Activated CD8-positive, alpha-beta memory T cell treated with anti-CD3 and anti-CD28 coated beads for 4 hours (primary cell): Measurements from ENCODE around the gene ST3GAL3.

Experiments
- DNase-seq, 2 donors: peaks; one replicate each; pipeline ENCODE4 v3.0.0-alpha.2; 2020; ENCODE audit warnings: low read depth in 2 of 2

Gene ST3GAL3

DNA sequence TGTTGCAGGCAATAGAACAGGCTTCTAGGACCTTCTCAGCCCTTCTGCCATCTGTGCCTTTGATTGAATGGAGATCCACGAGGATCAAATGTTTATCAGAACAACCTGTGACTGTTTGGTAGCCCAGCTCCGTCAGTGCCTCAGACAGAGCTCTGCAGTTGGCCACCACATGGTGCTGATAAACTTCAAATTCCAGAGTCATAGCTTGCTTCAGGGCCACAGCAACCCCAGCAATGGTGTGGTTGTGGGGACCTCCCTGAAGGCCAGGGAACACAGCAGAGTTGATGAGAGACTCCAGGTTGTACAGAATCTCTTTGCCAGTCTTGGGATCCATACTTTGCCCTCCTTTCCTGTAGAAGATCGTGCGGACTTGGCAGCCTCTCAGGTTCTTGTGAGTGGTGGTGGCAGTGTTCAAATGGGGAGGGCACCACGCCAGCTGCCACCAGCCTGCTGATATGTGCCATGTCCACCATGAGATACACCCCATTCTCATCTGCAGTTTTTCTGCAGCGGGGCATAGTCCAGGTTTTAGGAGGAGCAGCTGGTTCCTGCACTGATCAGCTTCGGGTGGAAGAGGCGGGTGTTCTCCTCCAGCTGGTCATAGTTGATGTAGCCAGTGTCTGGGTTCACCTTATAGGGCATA lies 143.4 kb downstream of the ST3GAL3 start:
- DNase-seq = no peak

DNA sequence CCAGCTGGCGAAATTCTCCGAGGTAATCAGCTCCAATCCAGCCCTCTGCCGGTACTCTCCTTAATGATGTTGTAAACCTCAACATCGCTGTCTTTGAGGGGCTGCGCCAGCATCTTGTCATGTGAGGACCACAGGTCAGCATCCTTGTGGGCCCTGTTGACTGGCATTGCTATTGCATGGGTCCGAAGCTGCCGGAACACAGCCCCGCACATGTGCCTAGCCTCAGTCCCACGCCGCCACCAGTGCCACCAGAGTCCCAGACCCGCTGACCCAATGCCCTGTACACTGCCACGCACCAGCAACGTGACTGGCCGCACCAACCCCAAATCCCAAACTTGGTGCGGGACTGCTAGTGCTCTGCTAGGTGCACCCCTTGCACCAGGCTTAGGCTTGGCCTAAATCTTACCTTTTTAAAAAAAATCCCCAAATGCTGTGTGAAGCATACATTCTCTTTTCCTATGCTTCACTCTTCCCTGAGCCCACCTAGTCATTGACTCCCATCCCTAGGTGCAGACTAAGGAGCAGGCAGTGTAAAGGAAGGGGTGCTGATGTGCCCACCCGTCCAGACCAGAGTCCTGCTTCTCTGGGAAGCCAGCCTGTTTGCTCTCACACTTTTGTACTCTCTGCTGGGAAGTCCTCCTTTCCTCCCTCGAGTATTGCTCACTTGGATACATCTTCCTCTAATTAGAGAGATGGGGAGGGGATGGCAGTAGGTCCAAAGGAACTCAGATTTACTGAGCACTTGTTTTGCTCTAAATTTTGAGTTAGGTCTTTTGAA lies 144.4 kb downstream of the ST3GAL3 start:
- DNase-seq = no peak

DNA sequence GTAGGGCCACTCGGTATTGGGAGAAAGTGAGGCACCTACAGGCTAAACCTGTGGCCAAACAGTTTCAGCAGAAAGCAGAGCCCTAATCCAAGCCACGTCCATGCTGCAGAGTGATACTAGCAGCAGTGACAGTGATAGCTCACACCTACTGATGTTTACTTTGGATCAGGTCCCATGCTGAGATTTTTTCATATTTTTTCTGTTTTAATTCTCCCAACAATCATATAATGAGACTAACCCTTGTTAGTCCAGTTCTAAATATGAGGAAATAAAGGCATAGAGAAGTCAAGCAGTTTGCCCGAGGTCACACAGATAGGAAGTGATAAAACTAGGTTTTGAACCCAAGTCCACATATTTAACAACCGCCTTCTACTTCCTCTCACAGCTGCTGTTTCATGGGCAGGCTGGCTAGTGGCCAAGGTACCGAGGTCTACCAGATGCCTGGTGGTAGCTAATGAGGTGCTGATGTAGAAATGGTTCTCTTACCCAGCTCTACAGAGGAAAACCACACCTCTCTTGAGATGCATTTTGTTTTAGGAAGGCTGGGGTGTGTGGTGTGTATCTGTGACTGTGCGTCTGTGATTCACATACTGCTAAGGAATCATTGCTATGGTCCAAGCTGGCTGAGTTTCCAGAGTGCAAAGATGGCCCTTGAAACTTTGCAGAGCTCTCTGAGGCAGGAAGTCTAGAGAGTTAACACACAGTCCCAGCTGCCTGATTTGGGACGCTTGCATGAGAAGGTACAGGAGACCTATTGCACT lies 146.0 kb downstream of the ST3GAL3 start:
- peak in 1 of 2 donors; percentile 5 for DNase-seq

DNA sequence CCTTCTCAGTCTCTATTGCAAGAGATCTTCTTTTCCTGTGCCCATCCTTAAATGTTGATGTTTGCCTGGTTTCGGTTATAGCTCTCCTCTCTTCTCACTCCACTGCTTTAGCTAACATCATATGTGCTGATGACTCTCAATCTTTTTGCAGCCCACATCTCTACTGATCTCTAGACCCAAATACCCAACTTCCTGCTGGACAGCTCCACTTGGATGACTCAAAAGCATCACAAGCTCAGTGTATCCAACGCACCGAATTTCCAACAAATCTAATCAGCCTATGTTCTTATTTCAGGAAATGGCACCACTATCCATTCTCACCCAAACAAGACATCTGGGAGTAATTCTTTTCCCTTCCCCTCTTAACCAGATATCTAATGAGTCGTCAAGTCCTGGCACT lies 147.1 kb downstream of the ST3GAL3 start:
- DNase-seq = no peak

DNA sequence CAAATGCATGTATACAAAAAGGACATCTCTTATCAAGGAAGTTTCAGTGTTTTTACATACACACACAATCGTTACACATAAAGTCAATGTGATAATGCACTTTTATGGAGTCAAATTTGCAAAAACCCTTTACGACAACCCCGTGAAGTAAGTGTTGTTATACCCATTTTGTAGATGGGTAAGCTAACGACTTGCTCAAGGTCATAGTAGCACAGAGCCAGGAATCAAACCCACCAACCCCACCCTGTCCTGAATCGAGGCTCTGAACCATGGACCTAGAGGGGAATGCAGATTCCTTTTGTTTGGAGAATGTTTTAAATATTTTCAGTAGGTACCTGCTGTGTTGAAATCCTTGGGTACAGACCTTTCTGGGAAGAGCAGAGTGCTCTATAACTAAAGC lies 148.9 kb downstream of the ST3GAL3 start:
- no peak for DNase-seq

DNA sequence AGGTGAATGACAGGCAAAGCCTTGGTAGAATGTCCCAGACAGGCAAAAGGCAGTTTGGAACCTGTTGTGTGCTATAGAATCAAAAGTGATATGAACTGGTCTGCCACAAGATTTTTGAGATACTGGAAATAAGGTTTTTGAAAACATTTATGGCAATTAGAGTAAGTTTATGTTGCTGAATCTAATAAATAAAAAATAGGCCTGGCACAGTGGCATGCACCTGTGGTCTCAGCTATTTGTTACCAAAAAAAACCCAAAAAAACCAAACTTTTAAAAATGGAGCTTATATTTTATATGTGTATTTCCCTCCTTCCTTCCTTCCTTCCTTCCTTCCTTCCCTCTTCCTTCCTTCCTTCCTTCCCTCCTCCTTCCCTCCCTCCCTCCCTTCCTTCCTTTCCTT lies 149.8 kb downstream of the ST3GAL3 start:
- no peak for DNase-seq

DNA sequence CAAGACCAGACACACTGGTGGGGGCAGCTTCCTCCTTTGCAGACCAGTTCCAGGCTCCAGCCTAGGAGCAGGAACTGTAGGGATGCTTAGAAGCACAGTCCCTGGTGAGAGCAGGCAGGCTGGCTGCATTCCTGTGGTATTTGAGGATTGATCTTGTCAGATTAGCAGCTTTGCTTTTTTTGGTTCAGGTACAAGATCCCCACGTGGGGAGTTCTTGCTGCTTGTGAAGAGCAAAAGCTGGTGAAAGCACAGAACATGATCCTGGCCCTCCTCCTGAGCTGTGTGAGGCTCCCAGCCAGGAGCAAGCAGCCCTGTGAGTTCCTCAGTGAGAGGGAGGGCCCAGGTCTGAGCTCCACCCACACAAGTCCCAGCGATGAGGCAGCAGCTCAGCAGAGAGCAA lies 151.0 kb downstream of the ST3GAL3 start:
- no peak for DNase-seq

DNA sequence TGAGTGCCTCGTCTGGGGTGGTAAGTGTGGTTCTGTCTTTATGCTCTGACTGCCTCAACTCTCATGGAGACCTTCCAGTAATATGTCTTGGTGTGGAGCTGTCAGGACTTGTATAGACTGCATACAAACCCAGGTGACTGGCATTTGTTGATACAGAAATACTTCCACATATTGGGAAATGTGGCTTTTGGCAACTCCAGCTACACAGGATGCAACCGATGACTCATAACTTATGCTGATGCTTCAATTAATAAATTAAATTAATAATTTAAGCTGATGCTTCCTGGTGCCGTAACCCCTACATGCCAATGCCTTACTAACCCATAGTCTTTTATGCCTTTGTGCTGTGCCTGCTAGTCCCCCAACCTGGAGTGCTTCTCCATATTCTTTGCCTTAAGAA lies 154.0 kb downstream of the ST3GAL3 start:
- DNase-seq = no peak

DNA sequence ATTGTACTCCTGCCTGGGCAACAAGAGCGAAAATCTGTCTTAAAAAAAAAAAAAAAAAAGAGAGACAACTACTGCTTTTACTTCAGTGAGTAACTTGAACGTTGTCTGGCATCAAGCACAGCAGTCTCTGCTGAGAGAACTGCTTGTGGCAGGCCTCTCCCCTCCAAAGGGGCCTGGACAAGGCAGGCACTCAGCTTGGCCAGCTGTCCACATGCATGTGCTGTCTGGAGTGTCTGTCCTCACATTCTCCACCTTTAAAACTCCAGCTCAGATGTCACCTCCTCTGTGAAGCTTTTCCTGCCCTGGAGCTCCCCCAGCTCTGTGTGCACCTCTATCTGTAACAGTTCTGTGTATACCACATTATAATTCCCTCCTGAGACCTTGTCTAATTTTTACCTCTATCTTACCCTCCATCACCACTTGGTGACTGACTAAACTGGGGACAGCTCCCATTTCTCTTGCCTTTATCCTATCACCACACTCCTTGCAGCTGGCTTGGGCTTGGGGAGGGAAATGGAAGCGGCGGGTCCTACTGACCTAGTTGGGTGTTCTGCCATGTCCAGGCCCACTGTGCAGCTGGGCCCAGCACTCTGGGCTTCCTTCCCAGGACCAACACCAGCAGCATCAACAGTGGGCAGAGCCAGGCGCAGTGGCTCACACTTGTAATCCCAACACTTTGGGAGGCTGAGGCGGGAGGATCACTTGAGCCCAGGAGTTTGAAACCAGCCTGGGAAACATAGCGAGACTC lies 154.8 kb downstream of the ST3GAL3 start:
- DNase-seq = no peak

DNA sequence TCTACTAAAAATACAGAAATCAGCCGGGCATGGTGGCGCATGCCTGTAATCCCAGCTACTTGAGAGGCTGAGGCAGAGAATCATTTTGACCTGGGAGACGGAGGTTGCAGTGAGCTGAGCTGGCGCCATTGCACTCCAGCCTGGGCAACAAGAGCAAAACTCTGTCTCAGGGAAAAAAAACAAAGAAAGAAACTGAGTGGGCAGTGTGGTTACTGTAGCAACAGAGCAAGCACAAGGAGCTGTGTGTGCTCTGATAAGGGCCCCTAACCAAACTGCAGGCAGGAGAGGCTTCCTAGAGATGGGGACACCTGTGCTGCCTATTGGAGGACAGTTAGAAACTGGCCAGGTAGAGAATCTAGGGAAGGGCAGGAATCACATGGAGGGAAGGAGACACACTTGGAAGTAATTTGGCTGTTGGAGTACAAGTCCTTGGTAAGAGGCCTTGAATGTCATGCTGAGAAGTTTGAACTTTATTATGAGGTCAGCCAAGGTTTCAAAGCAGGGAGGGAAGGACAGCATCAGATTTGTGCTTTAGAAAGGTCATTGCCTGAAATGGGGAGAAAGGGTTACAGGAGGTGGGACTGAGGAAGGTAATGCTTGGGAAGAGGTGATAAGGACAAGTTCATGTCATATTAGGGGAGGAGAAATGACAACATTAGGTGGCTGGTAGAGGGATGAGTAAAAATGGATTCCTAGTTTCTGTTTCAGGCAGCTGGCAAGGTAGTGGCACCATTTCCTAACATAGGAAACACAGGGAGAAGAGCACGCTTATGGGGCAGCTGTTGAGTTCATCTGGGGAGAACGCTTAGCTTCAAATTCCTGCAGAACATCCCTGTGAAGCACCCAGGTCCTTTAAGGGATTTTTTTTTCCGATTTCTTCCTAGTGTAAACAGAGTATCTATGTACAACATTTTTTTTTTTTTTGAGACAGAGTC lies 157.0 kb downstream of the ST3GAL3 start:
- no peak for DNase-seq

DNA sequence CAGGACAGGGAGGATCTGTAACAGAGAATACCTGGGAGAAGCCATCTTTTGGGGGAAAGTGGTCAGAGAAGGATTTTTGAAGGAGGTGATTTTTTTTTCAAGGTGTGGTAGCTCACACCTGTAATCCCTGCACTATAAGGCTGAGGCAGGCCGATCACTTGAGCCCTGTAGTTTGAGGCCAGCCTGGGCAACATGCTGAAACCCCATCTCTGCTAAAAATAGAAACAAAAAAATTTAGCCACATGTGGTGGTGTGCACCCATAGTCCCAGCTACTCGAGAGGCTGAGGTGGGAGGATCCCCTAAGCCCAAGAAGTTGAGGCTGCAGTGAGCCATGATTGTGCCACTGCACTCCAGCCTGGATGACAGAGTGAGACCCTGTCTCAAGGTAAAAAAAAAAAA lies 158.9 kb downstream of the ST3GAL3 start:
- DNase-seq = no peak

DNA sequence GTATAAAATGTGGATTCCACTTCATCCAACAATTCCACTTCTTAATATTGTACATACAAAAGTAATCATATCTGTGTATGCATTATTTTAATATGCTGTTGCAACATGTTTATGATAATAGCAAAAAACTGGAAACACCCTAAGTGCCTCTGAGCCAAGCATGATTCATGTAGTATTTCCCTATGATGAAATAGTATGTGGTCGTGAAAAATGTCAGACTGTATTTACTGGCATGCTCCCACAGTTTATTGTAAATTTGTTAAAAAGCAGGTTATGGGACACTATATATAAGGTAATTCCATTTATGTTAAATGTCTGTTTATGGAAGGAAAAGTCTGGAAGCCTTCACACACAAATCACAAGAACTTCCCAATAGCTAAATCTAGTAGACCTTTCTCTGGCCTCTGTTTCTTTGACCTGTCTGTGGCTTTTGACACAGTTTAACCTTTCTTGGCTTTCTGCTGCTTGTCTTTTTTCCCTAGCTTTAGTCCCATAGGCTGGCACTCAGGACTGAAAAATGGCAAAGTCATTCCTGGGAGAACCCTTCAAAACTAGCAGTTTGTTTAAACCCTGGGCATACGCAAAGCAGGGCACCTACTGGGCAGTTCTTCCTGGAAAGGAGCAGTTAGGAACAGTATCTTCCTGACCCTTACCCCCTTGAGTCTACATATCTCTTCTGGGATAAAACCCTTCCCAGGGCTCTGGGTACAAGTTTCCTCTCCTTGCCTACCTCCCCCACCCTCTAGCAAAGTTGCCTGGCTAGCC lies 160.8 kb downstream of the ST3GAL3 start:
- no peak for DNase-seq

DNA sequence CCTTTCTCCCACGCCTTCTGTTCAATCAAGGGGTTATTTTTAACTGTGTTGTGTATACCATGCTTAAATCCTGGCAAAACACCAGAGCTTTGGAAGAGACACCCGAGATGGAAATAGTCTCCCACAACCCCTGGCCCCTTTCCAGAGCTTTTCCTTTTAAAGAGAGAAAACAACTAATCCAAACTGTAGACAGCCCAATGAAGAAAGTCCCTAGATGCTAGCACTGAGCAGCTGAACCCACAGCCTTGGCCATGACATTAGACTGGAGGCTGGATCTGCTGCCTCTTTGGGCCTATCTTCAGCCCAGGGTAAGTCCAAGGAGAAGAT lies 161.4 kb downstream of the ST3GAL3 start:
- no peak for DNase-seq

DNA sequence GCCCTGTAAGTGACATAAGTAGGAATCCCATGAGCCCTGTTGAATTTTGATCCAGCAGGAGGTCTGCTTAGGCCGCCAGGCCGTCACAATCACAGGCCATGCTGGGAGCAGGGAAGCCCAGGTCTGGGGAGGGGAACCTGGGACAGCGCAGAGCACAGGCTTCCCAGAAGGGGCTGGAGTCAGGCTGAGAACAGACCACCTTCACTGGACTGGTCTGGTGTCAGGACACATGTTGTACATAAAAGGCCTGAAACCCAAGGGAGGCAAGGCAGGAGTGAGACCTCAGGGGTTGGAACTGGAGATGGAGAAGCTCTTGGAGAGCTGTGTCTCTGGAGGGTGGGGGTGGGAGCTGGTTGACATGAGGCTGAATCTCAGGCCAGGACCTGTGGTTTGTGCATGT lies 163.0 kb downstream of the ST3GAL3 start:
- DNase-seq = no peak

DNA sequence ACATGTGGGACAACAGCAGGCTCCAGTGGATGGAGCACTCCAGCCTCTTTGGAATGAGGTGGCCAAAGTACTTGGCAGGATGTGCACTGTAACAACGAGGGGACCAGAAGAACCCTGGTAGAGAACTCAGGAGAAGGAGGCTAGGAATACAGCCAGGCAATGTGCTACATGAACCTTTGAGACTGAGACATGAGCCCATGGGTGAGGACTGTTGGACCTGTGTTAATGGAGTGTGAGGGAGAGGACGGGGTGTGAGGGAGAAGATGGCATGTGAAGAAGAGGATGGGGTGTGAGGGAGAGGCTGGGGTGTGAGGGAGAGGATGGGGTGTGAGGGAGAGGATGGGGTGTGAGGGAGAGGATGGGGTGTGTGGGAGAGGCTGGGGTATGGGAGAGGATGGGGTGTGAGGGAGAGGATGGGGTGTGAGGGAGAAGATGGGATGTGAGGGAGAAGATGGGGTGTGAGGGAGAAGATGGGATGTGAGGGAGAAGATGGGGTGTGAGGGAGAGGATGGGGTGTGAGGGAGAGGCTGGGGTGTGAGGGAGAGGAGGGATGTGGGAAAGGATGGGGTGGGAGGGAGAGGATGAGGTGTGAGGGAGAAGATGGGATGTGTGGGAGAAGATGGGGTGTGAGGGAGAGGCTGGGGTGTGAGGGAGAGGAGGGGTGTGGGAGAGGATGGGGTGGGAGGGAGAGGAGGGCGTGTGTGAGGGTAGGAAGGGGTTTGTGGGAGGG lies 164.0 kb downstream of the ST3GAL3 start:
- DNase-seq = no peak

DNA sequence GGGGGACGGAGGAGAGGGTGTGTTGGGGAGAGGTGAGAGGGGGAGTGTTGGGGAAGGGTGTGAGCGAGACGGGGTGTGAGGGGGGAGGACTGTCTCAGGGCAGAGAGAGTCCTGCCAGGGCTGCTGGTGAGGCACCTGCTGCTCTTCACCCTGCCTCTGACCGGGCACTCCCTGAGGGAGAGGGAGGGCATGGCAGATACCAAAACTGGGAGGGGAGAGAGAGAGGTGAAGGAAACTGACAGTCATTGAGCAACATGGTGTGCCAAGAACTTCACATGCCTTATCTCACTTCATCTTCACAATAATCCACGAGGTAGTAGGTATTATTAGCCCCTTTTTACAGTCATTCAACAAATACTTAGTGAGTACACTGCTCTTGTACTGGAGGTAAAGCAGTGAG lies 164.9 kb downstream of the ST3GAL3 start:
- no peak for DNase-seq

DNA sequence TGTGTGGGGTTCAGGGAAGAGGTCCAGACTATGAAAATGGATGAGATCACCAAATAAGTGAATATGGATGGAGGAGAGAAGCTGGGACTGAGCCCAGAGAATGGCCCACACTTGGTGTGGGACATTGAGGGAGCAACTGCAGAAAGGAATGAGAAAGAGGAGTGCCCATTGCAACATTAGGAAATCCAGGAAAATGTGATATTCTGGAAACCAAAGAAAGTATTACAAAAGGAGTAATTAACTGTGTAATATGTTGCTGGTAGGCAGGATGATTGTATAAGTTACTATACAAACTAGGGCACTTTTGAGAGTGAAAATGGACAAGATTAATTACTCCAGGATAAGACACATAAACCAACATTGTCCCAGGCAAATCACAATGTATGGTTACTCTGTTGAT lies 166.5 kb downstream of the ST3GAL3 start:
- no peak for DNase-seq

DNA sequence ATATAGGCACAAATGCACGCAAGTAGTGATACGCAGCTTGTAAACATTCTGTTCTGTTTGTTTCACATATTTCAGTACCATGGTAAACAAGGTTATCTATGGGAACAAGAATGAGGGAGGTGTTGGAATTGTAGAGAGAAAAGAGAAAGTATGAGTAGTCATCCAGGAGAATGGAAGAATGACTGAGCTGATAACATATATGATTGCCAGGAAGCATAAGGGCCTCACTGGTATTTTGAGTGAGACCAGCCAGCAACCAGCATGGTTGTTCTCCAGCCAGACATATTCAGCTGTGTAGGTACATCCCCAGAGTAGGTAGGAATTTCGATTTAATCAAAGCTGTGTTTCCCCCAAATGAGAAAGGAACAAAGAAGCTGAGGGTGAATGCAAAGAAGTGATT lies 167.4 kb downstream of the ST3GAL3 start:
- no peak for DNase-seq

DNA sequence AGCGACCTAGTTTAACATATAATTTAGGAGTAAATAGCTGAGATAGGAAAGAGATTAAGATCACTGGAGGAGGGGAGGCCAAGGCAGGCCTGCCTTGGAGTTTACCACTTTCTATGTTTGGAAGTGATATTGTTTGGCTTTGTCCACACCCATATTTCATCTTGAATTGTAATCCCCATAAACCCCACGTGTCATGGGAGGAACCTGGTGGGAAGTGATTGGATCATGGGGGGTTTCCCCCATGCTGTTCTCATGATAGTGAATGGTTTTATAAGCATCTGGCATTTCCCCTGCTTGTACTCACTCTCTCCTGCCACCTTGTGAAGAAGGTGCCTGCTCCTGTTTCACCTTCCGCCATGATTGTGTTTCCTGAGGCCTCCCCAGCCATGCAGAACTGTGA lies 168.0 kb downstream of the ST3GAL3 start:
- DNase-seq = no peak

DNA sequence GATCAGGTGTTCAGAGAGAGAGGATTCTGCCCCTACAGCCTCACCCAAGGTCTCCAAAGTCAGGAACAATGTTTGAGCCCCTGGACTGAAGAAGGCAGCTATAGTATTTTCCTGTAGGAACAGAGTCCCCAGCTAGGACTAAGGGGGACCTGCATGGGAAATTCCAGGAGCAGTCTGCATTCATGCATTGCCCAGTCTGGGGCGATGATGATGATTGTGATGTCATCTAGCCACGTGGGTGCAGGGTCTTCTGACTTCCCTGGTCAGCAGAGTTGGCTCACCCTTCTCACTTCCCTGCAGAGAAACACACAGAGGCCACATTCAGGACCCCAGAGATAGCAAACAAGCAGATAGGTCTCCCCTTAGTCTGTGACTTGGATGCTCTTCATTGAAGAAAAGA lies 169.8 kb downstream of the ST3GAL3 start:
- DNase-seq = no peak
